WTC11 (cell line): ENCODE results near the gene BICDL2.

ENCODE experiments used
- ATF1 ChIP-seq: sonication (generic); formaldehyde crosslinking; IDR thresholded peaks from 2 replicates; pipeline ENCODE4 v1.8.1; 2023; ENCODE audit warnings: mild to moderate bottlenecking, moderate library complexity, missing genetic modification reagents
- ATF3 ChIP-seq: sonication (generic); formaldehyde crosslinking; conservative IDR thresholded peaks from 2 replicates; pipeline ENCODE4 v1.8.1; 2022; ENCODE audit warnings: mild to moderate bottlenecking, missing genetic modification reagents
- CTCF ChIP-seq: fragments of 200-600 bp; IDR thresholded peaks from 2 replicates; pipeline ENCODE4 v1.8.0; 2022; ENCODE audit warnings: antibody characterized with exemption
- E2F4 ChIP-seq: sonication (generic); formaldehyde crosslinking; IDR thresholded peaks from 2 replicates; pipeline ENCODE4 v1.8.1; 2022; ENCODE audit warnings: low read depth, mild to moderate bottlenecking, moderate library complexity, missing genetic modification reagents, borderline replicate concordance
- FOXK1 ChIP-seq: sonication (generic); formaldehyde crosslinking; IDR thresholded peaks from 2 replicates; pipeline ENCODE4 v1.8.0; 2022; ENCODE audit warnings: mild to moderate bottlenecking, moderate library complexity, missing genetic modification reagents
- GABPB1 ChIP-seq: sonication (generic); formaldehyde crosslinking; IDR thresholded peaks from 2 replicates; pipeline ENCODE4 v1.8.1; 2023; ENCODE audit warnings: mild to moderate bottlenecking, missing genetic modification reagents
- MYBL2 ChIP-seq: sonication (generic); formaldehyde crosslinking; IDR thresholded peaks from 2 replicates; pipeline ENCODE4 v1.8.1; 2023; ENCODE audit warnings: mild to moderate bottlenecking, moderate library complexity, missing genetic modification reagents
- ZNF138 ChIP-seq: sonication (generic); formaldehyde crosslinking; conservative IDR thresholded peaks from 2 replicates; pipeline ENCODE4 v1.8.1; 2022; ENCODE audit warnings: mild to moderate bottlenecking, moderate library complexity, missing genetic modification reagents
- ZNF671 ChIP-seq: fragments of 250-450 bp; sonication (Bioruptor Pico); IDR thresholded peaks from 2 replicates; pipeline ENCODE4 v1.8.0; 2021; ENCODE audit warnings: mild to moderate bottlenecking
- TF ChIP-seq, protein P1 (sequence below): fragments of 250-450 bp; sonication (Bioruptor Pico); IDR thresholded peaks from 2 replicates; pipeline ENCODE4 v1.9.0; 2021; ENCODE audit warnings: moderate library complexity, mild to moderate bottlenecking, inconsistent platforms, borderline replicate concordance
- TF ChIP-seq, protein P2 (sequence below): sonication (generic); formaldehyde crosslinking; IDR thresholded peaks from 2 replicates; pipeline ENCODE4 v1.8.0; 2022; ENCODE audit warnings: mild to moderate bottlenecking, missing genetic modification reagents

DNA sequence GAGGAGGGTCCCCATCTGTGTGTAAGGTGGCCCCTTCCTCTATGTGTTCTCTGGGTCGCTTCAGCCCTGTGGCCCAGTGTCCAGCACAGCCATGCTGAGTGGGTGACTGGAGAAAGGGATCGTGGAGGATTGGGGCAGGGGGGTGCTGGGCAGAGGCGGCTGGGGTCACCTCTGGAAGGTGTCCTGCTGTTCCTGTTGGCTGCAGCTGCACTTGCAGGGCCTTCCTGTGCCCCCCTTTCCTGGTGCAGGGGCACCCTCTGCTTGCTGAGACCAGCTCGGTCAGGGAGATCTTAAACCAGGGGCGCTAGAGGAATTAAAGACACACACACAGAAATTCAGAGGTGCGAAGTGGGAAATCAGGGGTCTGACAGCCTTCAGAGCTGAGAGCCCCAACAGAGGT is 39.8 kb upstream of the BICDL2 start:
- no peak for TF ChIP-seq CTCF
- TF ChIP-seq ZNF138 (CRISPR knock-in tag) = no peak
- TF ChIP-seq, protein P1, sequence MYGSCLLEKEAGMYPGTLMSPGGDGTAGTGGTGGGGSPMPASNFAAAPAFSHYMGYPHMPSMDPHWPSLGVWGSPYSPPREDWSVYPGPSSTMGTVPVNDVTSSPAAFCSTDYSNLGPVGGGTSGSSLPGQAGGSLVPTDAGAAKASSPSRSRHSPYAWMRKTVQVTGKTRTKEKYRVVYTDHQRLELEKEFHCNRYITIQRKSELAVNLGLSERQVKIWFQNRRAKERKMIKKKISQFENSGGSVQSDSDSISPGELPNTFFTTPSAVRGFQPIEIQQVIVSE (CRISPR knock-in tag) = no peak
- no peak for TF ChIP-seq MYBL2
- TF ChIP-seq ZNF671 (CRISPR knock-in tag) = no peak
- no peak for TF ChIP-seq FOXK1 (CRISPR knock-in tag)
- TF ChIP-seq ATF3 (CRISPR knock-in tag) = no peak
- no peak for TF ChIP-seq E2F4 (CRISPR knock-in tag)
- no peak for TF ChIP-seq ATF1
- TF ChIP-seq, protein P2, sequence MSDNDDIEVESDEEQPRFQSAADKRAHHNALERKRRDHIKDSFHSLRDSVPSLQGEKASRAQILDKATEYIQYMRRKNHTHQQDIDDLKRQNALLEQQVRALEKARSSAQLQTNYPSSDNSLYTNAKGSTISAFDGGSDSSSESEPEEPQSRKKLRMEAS (CRISPR knock-in tag) = no peak
- TF ChIP-seq GABPB1 = no peak
